Neural progenitor cell (in vitro differentiated cells): ENCODE results near the gene CHST3.

Experiments
- CTCF ChIP-seq: fragments of 200-600 bp; sonication (generic); IDR thresholded peaks from 2 replicates; pipeline ENCODE4 v1.5.1; 2017; ENCODE audit warnings: antibody characterized with exemption, mild to moderate bottlenecking
- EZH2 ChIP-seq: fragments of 200-600 bp; sonication (generic); IDR thresholded peaks from 2 replicates; pipeline ENCODE4 v1.6.1; 2017; ENCODE audit warnings: antibody characterized with exemption, mild to moderate bottlenecking, moderate library complexity

GRCh38 chr10:72013202-72013945 is 49.2 kb downstream of the CHST3 start:
- TF ChIP-seq CTCF, result no peak
- no peak for TF ChIP-seq EZH2
